WTC11 (cell line): Measurements from ENCODE around the gene RTL5.

Experiments used
- CTCF ChIP-seq: fragments of 200-600 bp; IDR thresholded peaks from 2 replicates; pipeline ENCODE4 v1.8.0; 2022; ENCODE audit warnings: antibody characterized with exemption
- ESRRA ChIP-seq: sonication (generic); formaldehyde crosslinking; IDR thresholded peaks from 2 replicates; pipeline ENCODE4 v1.8.1; 2022; ENCODE audit warnings: mild to moderate bottlenecking, missing genetic modification reagents, borderline replicate concordance
- MAX ChIP-seq: sonication (generic); formaldehyde crosslinking; IDR thresholded peaks from 2 replicates; pipeline ENCODE4 v1.8.0; 2022; ENCODE audit warnings: mild to moderate bottlenecking, missing genetic modification reagents
- NR2C2 ChIP-seq: sonication (generic); formaldehyde crosslinking; IDR thresholded peaks from 2 replicates; pipeline ENCODE4 v1.8.0; 2022; ENCODE audit warnings: mild to moderate bottlenecking, missing genetic modification reagents
- NR3C1 ChIP-seq: sonication (generic); formaldehyde crosslinking; conservative IDR thresholded peaks from 2 replicates; pipeline ENCODE4 v1.8.1; 2023; ENCODE audit warnings: low read depth, mild to moderate bottlenecking, missing genetic modification reagents
- TCF7 ChIP-seq: sonication (generic); formaldehyde crosslinking; IDR thresholded peaks from 2 replicates; pipeline ENCODE4 v1.8.0; 2022; ENCODE audit warnings: mild to moderate bottlenecking, low read depth, missing genetic modification reagents, moderate library complexity
- TEAD4 ChIP-seq: sonication (generic); formaldehyde crosslinking; IDR thresholded peaks from 2 replicates; pipeline ENCODE4 v1.8.0; 2022; ENCODE audit warnings: mild to moderate bottlenecking, missing genetic modification reagents
- ZBTB21 ChIP-seq: sonication (generic); formaldehyde crosslinking; IDR thresholded peaks from 2 replicates; pipeline ENCODE4 v1.8.1; 2023; ENCODE audit warnings: mild to moderate bottlenecking, missing genetic modification reagents, borderline replicate concordance
- TF ChIP-seq, protein P1 (sequence below): sonication (generic); formaldehyde crosslinking; IDR thresholded peaks from 2 replicates; pipeline ENCODE4 v1.8.0; 2022; ENCODE audit warnings: mild to moderate bottlenecking, missing genetic modification reagents
- TF ChIP-seq, protein P2 (sequence below): sonication (generic); formaldehyde crosslinking; IDR thresholded peaks from 2 replicates; pipeline ENCODE4 v1.8.1; 2023; ENCODE audit warnings: mild to moderate bottlenecking, missing genetic modification reagents, moderate library complexity
- TF ChIP-seq, protein P3 (sequence below): sonication (generic); formaldehyde crosslinking; IDR thresholded peaks from 2 replicates; pipeline ENCODE4 v1.8.1; 2023; ENCODE audit warnings: mild to moderate bottlenecking, missing genetic modification reagents, moderate library complexity
- TF ChIP-seq, protein P4 (sequence below): sonication (generic); formaldehyde crosslinking; IDR thresholded peaks from 2 replicates; pipeline ENCODE4 v1.8.0; 2023; ENCODE audit warnings: mild to moderate bottlenecking, missing genetic modification reagents
- TF ChIP-seq, protein P5 (sequence below): sonication (generic); formaldehyde crosslinking; IDR thresholded peaks from 2 replicates; pipeline ENCODE4 v1.8.1; 2023; ENCODE audit warnings: mild to moderate bottlenecking, missing genetic modification reagents, borderline replicate concordance

- TF ChIP-seq CTCF (no peak), MAX (CRISPR knock-in tag) (no peak), NR3C1 (CRISPR knock-in tag) (no peak), TCF7 (CRISPR knock-in tag) (no peak), NR2C2 (CRISPR knock-in tag) (no peak), ESRRA (CRISPR knock-in tag) (no peak), TEAD4 (CRISPR knock-in tag) (no peak), ZBTB21 (CRISPR knock-in tag) (no peak)
- TF ChIP-seq, protein P1, sequence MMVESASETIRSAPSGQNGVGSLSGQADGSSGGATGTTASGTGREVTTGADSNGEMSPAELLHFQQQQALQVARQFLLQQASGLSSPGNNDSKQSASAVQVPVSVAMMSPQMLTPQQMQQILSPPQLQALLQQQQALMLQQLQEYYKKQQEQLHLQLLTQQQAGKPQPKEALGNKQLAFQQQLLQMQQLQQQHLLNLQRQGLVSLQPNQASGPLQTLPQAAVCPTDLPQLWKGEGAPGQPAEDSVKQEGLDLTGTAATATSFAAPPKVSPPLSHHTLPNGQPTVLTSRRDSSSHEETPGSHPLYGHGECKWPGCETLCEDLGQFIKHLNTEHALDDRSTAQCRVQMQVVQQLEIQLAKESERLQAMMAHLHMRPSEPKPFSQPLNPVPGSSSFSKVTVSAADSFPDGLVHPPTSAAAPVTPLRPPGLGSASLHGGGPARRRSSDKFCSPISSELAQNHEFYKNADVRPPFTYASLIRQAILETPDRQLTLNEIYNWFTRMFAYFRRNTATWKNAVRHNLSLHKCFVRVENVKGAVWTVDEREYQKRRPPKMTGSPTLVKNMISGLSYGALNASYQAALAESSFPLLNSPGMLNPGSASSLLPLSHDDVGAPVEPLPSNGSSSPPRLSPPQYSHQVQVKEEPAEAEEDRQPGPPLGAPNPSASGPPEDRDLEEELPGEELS (CRISPR knock-in tag), result no peak
- TF ChIP-seq, protein P2, sequence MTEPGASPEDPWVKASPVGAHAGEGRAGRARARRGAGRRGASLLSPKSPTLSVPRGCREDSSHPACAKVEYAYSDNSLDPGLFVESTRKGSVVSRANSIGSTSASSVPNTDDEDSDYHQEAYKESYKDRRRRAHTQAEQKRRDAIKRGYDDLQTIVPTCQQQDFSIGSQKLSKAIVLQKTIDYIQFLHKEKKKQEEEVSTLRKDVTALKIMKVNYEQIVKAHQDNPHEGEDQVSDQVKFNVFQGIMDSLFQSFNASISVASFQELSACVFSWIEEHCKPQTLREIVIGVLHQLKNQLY (CRISPR knock-in tag), result no peak
- TF ChIP-seq, protein P3, sequence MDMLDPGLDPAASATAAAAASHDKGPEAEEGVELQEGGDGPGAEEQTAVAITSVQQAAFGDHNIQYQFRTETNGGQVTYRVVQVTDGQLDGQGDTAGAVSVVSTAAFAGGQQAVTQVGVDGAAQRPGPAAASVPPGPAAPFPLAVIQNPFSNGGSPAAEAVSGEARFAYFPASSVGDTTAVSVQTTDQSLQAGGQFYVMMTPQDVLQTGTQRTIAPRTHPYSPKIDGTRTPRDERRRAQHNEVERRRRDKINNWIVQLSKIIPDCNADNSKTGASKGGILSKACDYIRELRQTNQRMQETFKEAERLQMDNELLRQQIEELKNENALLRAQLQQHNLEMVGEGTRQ (CRISPR knock-in tag), result no peak
- TF ChIP-seq, protein P4, sequence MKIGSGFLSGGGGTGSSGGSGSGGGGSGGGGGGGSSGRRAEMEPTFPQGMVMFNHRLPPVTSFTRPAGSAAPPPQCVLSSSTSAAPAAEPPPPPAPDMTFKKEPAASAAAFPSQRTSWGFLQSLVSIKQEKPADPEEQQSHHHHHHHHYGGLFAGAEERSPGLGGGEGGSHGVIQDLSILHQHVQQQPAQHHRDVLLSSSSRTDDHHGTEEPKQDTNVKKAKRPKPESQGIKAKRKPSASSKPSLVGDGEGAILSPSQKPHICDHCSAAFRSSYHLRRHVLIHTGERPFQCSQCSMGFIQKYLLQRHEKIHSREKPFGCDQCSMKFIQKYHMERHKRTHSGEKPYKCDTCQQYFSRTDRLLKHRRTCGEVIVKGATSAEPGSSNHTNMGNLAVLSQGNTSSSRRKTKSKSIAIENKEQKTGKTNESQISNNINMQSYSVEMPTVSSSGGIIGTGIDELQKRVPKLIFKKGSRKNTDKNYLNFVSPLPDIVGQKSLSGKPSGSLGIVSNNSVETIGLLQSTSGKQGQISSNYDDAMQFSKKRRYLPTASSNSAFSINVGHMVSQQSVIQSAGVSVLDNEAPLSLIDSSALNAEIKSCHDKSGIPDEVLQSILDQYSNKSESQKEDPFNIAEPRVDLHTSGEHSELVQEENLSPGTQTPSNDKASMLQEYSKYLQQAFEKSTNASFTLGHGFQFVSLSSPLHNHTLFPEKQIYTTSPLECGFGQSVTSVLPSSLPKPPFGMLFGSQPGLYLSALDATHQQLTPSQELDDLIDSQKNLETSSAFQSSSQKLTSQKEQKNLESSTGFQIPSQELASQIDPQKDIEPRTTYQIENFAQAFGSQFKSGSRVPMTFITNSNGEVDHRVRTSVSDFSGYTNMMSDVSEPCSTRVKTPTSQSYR (CRISPR knock-in tag), result no peak
- TF ChIP-seq, protein P5, sequence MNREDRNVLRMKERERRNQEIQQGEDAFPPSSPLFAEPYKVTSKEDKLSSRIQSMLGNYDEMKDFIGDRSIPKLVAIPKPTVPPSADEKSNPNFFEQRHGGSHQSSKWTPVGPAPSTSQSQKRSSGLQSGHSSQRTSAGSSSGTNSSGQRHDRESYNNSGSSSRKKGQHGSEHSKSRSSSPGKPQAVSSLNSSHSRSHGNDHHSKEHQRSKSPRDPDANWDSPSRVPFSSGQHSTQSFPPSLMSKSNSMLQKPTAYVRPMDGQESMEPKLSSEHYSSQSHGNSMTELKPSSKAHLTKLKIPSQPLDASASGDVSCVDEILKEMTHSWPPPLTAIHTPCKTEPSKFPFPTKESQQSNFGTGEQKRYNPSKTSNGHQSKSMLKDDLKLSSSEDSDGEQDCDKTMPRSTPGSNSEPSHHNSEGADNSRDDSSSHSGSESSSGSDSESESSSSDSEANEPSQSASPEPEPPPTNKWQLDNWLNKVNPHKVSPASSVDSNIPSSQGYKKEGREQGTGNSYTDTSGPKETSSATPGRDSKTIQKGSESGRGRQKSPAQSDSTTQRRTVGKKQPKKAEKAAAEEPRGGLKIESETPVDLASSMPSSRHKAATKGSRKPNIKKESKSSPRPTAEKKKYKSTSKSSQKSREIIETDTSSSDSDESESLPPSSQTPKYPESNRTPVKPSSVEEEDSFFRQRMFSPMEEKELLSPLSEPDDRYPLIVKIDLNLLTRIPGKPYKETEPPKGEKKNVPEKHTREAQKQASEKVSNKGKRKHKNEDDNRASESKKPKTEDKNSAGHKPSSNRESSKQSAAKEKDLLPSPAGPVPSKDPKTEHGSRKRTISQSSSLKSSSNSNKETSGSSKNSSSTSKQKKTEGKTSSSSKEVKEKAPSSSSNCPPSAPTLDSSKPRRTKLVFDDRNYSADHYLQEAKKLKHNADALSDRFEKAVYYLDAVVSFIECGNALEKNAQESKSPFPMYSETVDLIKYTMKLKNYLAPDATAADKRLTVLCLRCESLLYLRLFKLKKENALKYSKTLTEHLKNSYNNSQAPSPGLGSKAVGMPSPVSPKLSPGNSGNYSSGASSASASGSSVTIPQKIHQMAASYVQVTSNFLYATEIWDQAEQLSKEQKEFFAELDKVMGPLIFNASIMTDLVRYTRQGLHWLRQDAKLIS (CRISPR knock-in tag), result no peak
These were observed 3.4 kb downstream of the RTL5 start for GRCh38 chrX:72128183-72128834.
